OCI-LY7 (cell line): ENCODE measurements around the gene UPB1.

ENCODE experiments used
- CTCF ChIP-seq: fragments of 200-600 bp; sonication (generic); conservative IDR thresholded peaks from 2 replicates; pipeline ENCODE4 v1.5.1; 2014; ENCODE audit warnings: mild to moderate bottlenecking, antibody characterized with exemption, low read length, moderate library complexity, mixed read lengths
- EZH2phosphoT487 ChIP-seq: fragments of 200-600 bp; sonication (generic); IDR thresholded peaks from 2 replicates; pipeline ENCODE4 v1.6.1; 2018; ENCODE audit warnings: low read depth, borderline replicate concordance, mild to moderate bottlenecking, mixed run types, antibody characterized with exemption, low read length, moderate library complexity, mixed read lengths

- no peak for TF ChIP-seq CTCF
- TF ChIP-seq EZH2phosphoT487 = no peak
Measured at GRCh38 chr22:24481641-24482040, 13.5 kb upstream of the UPB1 start.
